Loucy (cell line): Measurements from ENCODE around the gene ACOT13.

Source experiments
- H2AFZ ChIP-seq: fragments of 200-600 bp; sonication (generic); 2 replicates; pipeline ENCODE4 v1.6.0; 2016; ENCODE audit warnings: antibody characterized with exemption, mild to moderate bottlenecking, low read length, moderate library complexity
- H3F3A ChIP-seq: fragments of 200-600 bp; 2 replicates; pipeline ENCODE4 v1.6.0; 2016; ENCODE audit warnings: antibody characterized with exemption, low read depth, mild to moderate bottlenecking
- H3K27me3 ChIP-seq: fragments of 200-600 bp; sonication (generic); 2 replicates; pipeline ENCODE4 v1.6.1; 2014; ENCODE audit warnings: low read length, mild to moderate bottlenecking; ENCODE audit not compliant: insufficient read depth, poor library complexity, severe bottlenecking
- H3K36me3 ChIP-seq: fragments of 200-600 bp; sonication (generic); 2 replicates; pipeline ENCODE4 v1.6.1; 2016; ENCODE audit warnings: low read length; ENCODE audit not compliant: insufficient read depth
- H3K4me1 ChIP-seq: fragments of 200-600 bp; sonication (generic); 2 replicates; pipeline ENCODE4 v1.5.1; 2014; ENCODE audit warnings: low read length, mild to moderate bottlenecking; ENCODE audit not compliant: insufficient read depth, poor library complexity, severe bottlenecking
- H3K4me2 ChIP-seq: fragments of 200-600 bp; sonication (generic); 2 replicates; pipeline ENCODE4 v1.6.0; 2014; ENCODE audit warnings: antibody characterized with exemption, low read length, low read depth, mild to moderate bottlenecking; ENCODE audit not compliant: poor library complexity, severe bottlenecking
- H3K4me3 ChIP-seq: fragments of 200-600 bp; sonication (generic); 2 replicates; pipeline ENCODE4 v1.5.1; 2014; ENCODE audit warnings: low read length, mild to moderate bottlenecking, mixed read lengths; ENCODE audit not compliant: poor library complexity, severe bottlenecking
- H3K79me2 ChIP-seq: fragments of 200-600 bp; sonication (generic); 2 replicates; pipeline ENCODE4 v1.6.1; 2014; ENCODE audit warnings: low read length; ENCODE audit not compliant: insufficient read depth
- H3K9ac ChIP-seq: fragments of 200-600 bp; sonication (generic); 2 replicates; pipeline ENCODE4 v1.6.0; 2014; ENCODE audit warnings: mild to moderate bottlenecking, low read depth, low read length, moderate library complexity; ENCODE audit not compliant: poor library complexity, severe bottlenecking
- H3K9me2 ChIP-seq: fragments of 200-600 bp; sonication (generic); replicated peaks from 2 replicates; pipeline ENCODE4 v1.6.1; 2016; ENCODE audit warnings: low read depth, low read length, mixed read lengths
- H3K9me3 ChIP-seq: fragments of 200-600 bp; sonication (generic); 2 replicates; pipeline ENCODE4 v1.6.1; 2014; ENCODE audit warnings: mild to moderate bottlenecking, antibody characterized with exemption, low read length, low read depth; ENCODE audit not compliant: insufficient read depth
- H4K20me1 ChIP-seq: fragments of 200-600 bp; sonication (generic); 2 replicates; pipeline ENCODE4 v1.6.0; 2014; ENCODE audit warnings: antibody characterized with exemption, low read length, mild to moderate bottlenecking; ENCODE audit not compliant: insufficient read depth, poor library complexity, severe bottlenecking
- CTCF ChIP-seq: fragments of 200-600 bp; sonication (generic); conservative IDR thresholded peaks from 2 replicates; pipeline ENCODE4 v1.5.1; 2014; ENCODE audit warnings: mild to moderate bottlenecking, antibody characterized with exemption, low read length
- EZH2phosphoT487 ChIP-seq: fragments of 200-600 bp; IDR thresholded peaks from 2 replicates; pipeline ENCODE4 v1.6.1; 2018; ENCODE audit warnings: antibody characterized with exemption, mild to moderate bottlenecking, moderate library complexity, borderline replicate concordance

Gene ACOT13

GRCh38 chr6:24642061-24642460 is 24.8 kb upstream of the ACOT13 start:
- Histone ChIP-seq H3K27me3 (no peaks in the 10 kb centered on the region), H3K36me3 (no peaks in the 10 kb centered on the region), H3K9me2 (no peaks in the 10 kb centered on the region), H2AFZ (no peak overlapping the region), H3K9me3 (no peaks in the 10 kb centered on the region), H3K79me2 (no peaks in the 10 kb centered on the region), H3K4me2 (no peak overlapping the region), H3K4me3 (no peak overlapping the region), H4K20me1 (no peaks in the 10 kb centered on the region), H3K9ac (no peak overlapping the region), H3F3A (no peaks in the 10 kb centered on the region), H3K4me1 (peaks cover 10% of the 10 kb centered on the region)
- TF ChIP-seq EZH2phosphoT487 (no peak), CTCF (no peak)

GRCh38 chr6:24643920-24644319 is 23.0 kb upstream of the ACOT13 start:
- H3K9me3 ChIP-seq = no peaks in the 10 kb centered on the region
- no peaks in the 10 kb centered on the region for H3K9me2 ChIP-seq
- TF ChIP-seq EZH2phosphoT487 (no peak), CTCF (no peak)
- H3K36me3 ChIP-seq = no peaks in the 10 kb centered on the region
- no peak overlapping the region for H3K4me2 ChIP-seq
- no peaks in the 10 kb centered on the region for H4K20me1 ChIP-seq
- H3K4me1 ChIP-seq = peaks cover 10% of the 10 kb centered on the region
- H3K27me3 ChIP-seq = no peaks in the 10 kb centered on the region
- H3K9ac ChIP-seq = no peak overlapping the region
- no peak overlapping the region for H2AFZ ChIP-seq
- no peak overlapping the region for H3K4me3 ChIP-seq
- H3F3A ChIP-seq = no peaks in the 10 kb centered on the region
- H3K79me2 ChIP-seq = no peaks in the 10 kb centered on the region

DNA sequence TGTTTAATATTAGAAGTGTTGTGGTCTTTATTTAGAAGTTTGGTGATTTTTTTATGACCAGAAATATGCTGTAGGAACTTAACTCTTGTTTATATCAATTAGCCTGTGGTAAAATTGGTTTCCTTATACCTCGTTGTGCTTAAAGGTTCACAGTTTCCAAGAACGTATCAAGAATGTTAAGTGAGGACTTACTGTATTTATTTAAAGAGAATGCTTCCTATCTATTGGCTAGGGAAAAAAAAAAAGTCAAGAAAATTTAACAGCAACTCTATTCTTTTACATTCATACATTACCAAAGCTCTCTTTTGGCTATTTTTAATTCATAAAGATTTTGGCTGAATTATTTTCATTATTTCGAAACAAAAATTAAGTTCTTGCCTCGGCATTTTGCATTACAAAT is 22.5 kb upstream of the ACOT13 start:
- Histone ChIP-seq H3K4me1 (peaks cover 10% of the 10 kb centered on the region), H3K9me2 (no peaks in the 10 kb centered on the region), H3K4me2 (no peak overlapping the region), H3K9me3 (no peaks in the 10 kb centered on the region), H4K20me1 (no peaks in the 10 kb centered on the region), H3F3A (no peaks in the 10 kb centered on the region), H3K4me3 (no peak overlapping the region), H3K9ac (no peak overlapping the region), H3K79me2 (no peaks in the 10 kb centered on the region), H3K36me3 (no peaks in the 10 kb centered on the region), H3K27me3 (no peaks in the 10 kb centered on the region), H2AFZ (no peak overlapping the region)
- no peak for TF ChIP-seq EZH2phosphoT487
- no peak for TF ChIP-seq CTCF
